Urothelium cell line (cell line): ENCODE measurements around the gene RHCE.
"Not testable (repeated sequence)": the region's sequence is repeated elsewhere in the genome, so short reads cannot be mapped to it uniquely, and the experiment has no call there.

Source experiments
- DNase-seq: peaks from one replicate; pipeline ENCODE4 v3.0.0; 2011; ENCODE audit warnings: low spot score, mixed read lengths
- FAIRE-seq: peaks from 2 replicates; lab custom pipeline; 2011; peaks lifted over from hg19 to GRCh38; lab: Jason Lieb, UNC

RHCE gene

GRCh38 chr1:25405731-25406305 is 14.8 kb downstream of the RHCE start:
- not testable (repeated sequence) for DNase-seq, FAIRE-seq

- peak; percentile 79 for FAIRE-seq
- not testable (repeated sequence) for DNase-seq
Measured at GRCh38 chr1:25402947-25403803, 17.4 kb downstream of the RHCE start.

GRCh38 chr1:25398079-25398478 is 22.5 kb downstream of the RHCE start:
- not testable (repeated sequence) for FAIRE-seq

GRCh38 chr1:25397549-25397948 is 23.1 kb downstream of the RHCE start:
- DNase-seq, FAIRE-seq: not testable (repeated sequence)

More at GRCh38 chr1:25398079-25398478, 22.5 kb downstream of the RHCE start:
- not testable (repeated sequence) for DNase-seq

- FAIRE-seq (no peak), DNase-seq (no peak)
Measured at GRCh38 chr1:25392841-25393240, 27.8 kb downstream of the RHCE start.

GRCh38 chr1:25389721-25390120 is 30.9 kb downstream of the RHCE start:
- FAIRE-seq, DNase-seq: not testable (repeated sequence)

GRCh38 chr1:25388691-25389090 is 31.9 kb downstream of the RHCE start:
- not testable (repeated sequence) for DNase-seq
- peak; percentile 32 for FAIRE-seq

- not testable (repeated sequence) for FAIRE-seq, DNase-seq
Measured at GRCh38 chr1:25387096-25387495, 33.5 kb downstream of the RHCE start.

- not testable (repeated sequence) for FAIRE-seq, DNase-seq
Measured at GRCh38 chr1:25383875-25384274, 36.8 kb downstream of the RHCE start.

GRCh38 chr1:25383090-25383489 is 37.5 kb downstream of the RHCE start:
- not testable (repeated sequence) for FAIRE-seq, DNase-seq

- FAIRE-seq: not testable (repeated sequence)
Measured at GRCh38 chr1:25382543-25382942, 38.1 kb downstream of the RHCE start.

GRCh38 chr1:25378367-25378766 is 42.3 kb downstream of the RHCE start:
- not testable (repeated sequence) for FAIRE-seq, DNase-seq

More at GRCh38 chr1:25382543-25382942, 38.1 kb downstream of the RHCE start:
- not testable (repeated sequence) for DNase-seq

GRCh38 chr1:25371757-25372156 is 48.9 kb downstream of the RHCE start:
- FAIRE-seq, DNase-seq: not testable (repeated sequence)

GRCh38 chr1:25369691-25370271 is 50.8 kb downstream of the RHCE start:
- not testable (repeated sequence) for DNase-seq, FAIRE-seq

GRCh38 chr1:25369241-25369640 is 51.4 kb downstream of the RHCE start:
- no peak for DNase-seq

GRCh38 chr1:25362634-25363559 is 57.7 kb downstream of the RHCE start:
- FAIRE-seq, DNase-seq: not testable (repeated sequence)

More at GRCh38 chr1:25369241-25369640, 51.4 kb downstream of the RHCE start:
- FAIRE-seq: no peak

- FAIRE-seq: no peak
Measured at GRCh38 chr1:25361901-25362300, 58.7 kb downstream of the RHCE start.

GRCh38 chr1:25360596-25361581 is 59.7 kb downstream of the RHCE start:
- FAIRE-seq: no peak
- peak; percentile 54 for DNase-seq

More at GRCh38 chr1:25361901-25362300, 58.7 kb downstream of the RHCE start:
- no peak for DNase-seq

GRCh38 chr1:25356848-25357247 is 63.8 kb downstream of the RHCE start:
- no peak for FAIRE-seq
- DNase-seq: no peak
